HepG2 (cell line): ENCODE results near the gene MPC1L.

Experiments used
- JARID2 ChIP-seq: sonication (generic); formaldehyde crosslinking; IDR thresholded peaks from 2 replicates; pipeline ENCODE4 v1.8.1; 2023; ENCODE audit warnings: missing genetic modification reagents, inconsistent platforms; ENCODE audit not compliant: insufficient replicate concordance
- POLR2A ChIP-seq, 2 experiments: IDR thresholded peaks; 2 replicates each; pipeline ENCODE4 v1.6.1; 2011; ENCODE audit warnings: low read depth in 2 of 2, low read length in 2 of 2, mild to moderate bottlenecking in 1 of 2, moderate library complexity in 1 of 2; ENCODE audit not compliant: insufficient read depth in 1 of 2
- TF ChIP-seq, protein P1 (sequence below): sonication (generic); formaldehyde crosslinking; IDR thresholded peaks from 2 replicates; pipeline ENCODE4 v1.4.0; 2020; ENCODE audit warnings: mild to moderate bottlenecking, missing genetic modification reagents
- TF ChIP-seq, protein P2 (sequence below): sonication (generic); formaldehyde crosslinking; IDR thresholded peaks from 2 replicates; pipeline ENCODE4 v1.5.0; 2020; ENCODE audit warnings: mild to moderate bottlenecking, missing genetic modification reagents, moderate library complexity

DNA sequence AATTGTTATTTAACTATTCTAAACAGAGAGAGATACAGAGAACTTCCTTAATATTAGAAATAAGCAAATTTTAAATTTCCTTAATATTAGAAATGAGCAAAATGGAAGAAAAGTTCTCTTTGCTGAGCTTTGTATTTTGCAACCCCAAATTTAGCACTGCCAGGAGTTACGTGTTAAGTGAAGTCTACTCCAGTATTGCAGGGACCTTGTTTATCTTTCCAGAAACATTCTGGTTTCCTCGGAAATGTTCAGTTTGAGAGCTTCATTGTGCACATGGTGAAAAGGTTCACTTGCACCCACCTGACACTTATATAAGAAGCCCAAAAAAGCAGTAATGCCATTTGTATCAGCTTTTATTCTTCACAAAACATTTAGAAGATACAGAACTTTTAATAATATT, 30.3 kb downstream of the MPC1L start:
- no peak for TF ChIP-seq POLR2A (IDR thresholded peaks at IDR 0.05; ENCODE audit: insufficient read depth in 1 of 2, low read depth in 2 of 2, low read length in 2 of 2)
- TF ChIP-seq, protein P1, sequence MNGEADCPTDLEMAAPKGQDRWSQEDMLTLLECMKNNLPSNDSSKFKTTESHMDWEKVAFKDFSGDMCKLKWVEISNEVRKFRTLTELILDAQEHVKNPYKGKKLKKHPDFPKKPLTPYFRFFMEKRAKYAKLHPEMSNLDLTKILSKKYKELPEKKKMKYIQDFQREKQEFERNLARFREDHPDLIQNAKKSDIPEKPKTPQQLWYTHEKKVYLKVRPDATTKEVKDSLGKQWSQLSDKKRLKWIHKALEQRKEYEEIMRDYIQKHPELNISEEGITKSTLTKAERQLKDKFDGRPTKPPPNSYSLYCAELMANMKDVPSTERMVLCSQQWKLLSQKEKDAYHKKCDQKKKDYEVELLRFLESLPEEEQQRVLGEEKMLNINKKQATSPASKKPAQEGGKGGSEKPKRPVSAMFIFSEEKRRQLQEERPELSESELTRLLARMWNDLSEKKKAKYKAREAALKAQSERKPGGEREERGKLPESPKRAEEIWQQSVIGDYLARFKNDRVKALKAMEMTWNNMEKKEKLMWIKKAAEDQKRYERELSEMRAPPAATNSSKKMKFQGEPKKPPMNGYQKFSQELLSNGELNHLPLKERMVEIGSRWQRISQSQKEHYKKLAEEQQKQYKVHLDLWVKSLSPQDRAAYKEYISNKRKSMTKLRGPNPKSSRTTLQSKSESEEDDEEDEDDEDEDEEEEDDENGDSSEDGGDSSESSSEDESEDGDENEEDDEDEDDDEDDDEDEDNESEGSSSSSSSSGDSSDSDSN (CRISPR knock-in tag): no peak
- TF ChIP-seq JARID2 (CRISPR knock-in tag): no peak
- TF ChIP-seq, protein P2, sequence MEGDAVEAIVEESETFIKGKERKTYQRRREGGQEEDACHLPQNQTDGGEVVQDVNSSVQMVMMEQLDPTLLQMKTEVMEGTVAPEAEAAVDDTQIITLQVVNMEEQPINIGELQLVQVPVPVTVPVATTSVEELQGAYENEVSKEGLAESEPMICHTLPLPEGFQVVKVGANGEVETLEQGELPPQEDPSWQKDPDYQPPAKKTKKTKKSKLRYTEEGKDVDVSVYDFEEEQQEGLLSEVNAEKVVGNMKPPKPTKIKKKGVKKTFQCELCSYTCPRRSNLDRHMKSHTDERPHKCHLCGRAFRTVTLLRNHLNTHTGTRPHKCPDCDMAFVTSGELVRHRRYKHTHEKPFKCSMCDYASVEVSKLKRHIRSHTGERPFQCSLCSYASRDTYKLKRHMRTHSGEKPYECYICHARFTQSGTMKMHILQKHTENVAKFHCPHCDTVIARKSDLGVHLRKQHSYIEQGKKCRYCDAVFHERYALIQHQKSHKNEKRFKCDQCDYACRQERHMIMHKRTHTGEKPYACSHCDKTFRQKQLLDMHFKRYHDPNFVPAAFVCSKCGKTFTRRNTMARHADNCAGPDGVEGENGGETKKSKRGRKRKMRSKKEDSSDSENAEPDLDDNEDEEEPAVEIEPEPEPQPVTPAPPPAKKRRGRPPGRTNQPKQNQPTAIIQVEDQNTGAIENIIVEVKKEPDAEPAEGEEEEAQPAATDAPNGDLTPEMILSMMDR (CRISPR knock-in tag): no peak
